ENCODE data around the gene RBBP8NL.

- TF ChIP-seq CTCF (IDR thresholded peaks at IDR 0.05; ENCODE audit: borderline replicate concordance, extremely low read depth, low read length, poor library complexity, severe bottlenecking) = no peak
- TF ChIP-seq EZH2 (IDR thresholded peaks at IDR 0.05; ENCODE audit: borderline replicate concordance, low read depth, low read length, severe bottlenecking) = no peak
These were observed 34.6 kb downstream of the RBBP8NL start for GRCh38 chr20:62392621-62393334.

Data from DND-41 (cell line).